Left ventricle myocardium inferior (tissue), 1 donor: Measurements from ENCODE around the gene RABEP1. TPM values are rescaled to one million over a fixed set of nuclear protein-coding genes. Genes with fewer than 3 reads are reported as not detected.

Experiments used
- DNase-seq: peaks from one replicate; pipeline ENCODE4 v3.0.0-alpha.2; 2020
- H3K27ac ChIP-seq: fragments of 200-600 bp; replicated peaks from 2 replicates; pipeline ENCODE4 v1.8.0; 2021
- H3K27me3 ChIP-seq: fragments of 200-600 bp; 2 replicates; pipeline ENCODE4 v1.8.0; 2021; ENCODE audit warnings: low read depth
- H3K36me3 ChIP-seq: fragments of 200-600 bp; 2 replicates; pipeline ENCODE4 v1.8.0; 2021
- H3K4me1 ChIP-seq: fragments of 200-600 bp; 2 replicates; pipeline ENCODE4 v1.8.0; 2021
- H3K4me3 ChIP-seq: fragments of 200-600 bp; 2 replicates; pipeline ENCODE4 v1.8.0; 2021; ENCODE audit warnings: mild to moderate bottlenecking, moderate library complexity
- H3K9me3 ChIP-seq: fragments of 200-600 bp; replicated peaks from 2 replicates; pipeline ENCODE4 v1.8.0; 2021
- intact Hi-C: fragments of 100-400 bp; cut with micrococcal nuclease; formaldehyde crosslinking; loops from one replicate; pipeline ENCODE4 v1.11.0; 2022
- total RNA-seq: library from RNA; stranded (reverse); fragmentation: NEBNext Ultra II Directional; extraction: Animal tissue kit (Norgen Biotek cat#: 25700); gene quantifications from one replicate; pipeline ENCODE4 v1.2.1, GENCODE V29; 2021
- TF ChIP-seq, protein P1 (sequence below): fragments of 200-600 bp; IDR thresholded peaks from 2 replicates; pipeline ENCODE4 v1.8.0; 2021; ENCODE audit warnings: antibody characterized with exemption, mild to moderate bottlenecking, borderline replicate concordance
- donor health status: DM: no; HTN: yes; CAD: no; lungs with severe emphysema.

The RABEP1 gene
- total RNA-seq, 1 donor from 2014 or later, result 60.6 TPM

DNA sequence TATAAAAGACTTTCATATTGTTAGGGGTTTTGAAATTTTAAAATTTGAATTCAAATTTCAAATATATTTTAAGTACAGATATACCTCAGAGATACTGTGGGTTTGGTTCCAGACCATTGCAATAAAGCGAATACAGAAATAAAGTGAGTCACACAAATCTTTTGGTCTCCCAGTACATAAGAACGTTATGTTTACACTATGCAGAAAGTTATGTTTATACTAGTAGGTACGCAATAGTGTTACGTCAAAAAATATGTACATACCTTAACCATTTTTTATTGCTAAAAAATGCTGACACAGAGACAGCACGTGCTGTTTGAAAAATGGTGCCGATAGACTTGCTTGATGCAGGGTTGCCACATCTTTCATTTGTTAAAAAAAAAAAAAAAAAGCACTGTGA, 117.7 kb downstream of the RABEP1 start:
- no peaks in the 10 kb centered on the region for H3K4me1 ChIP-seq
- intact Hi-C loops, result no loop called here
- H3K4me3 ChIP-seq, result no peak overlapping the region
- no peak overlapping the region for H3K27ac ChIP-seq
- no peak for DNase-seq
- no peaks in the 10 kb centered on the region for H3K9me3 ChIP-seq
- H3K27me3 ChIP-seq, result no peaks in the 10 kb centered on the region
- TF ChIP-seq, protein P1, sequence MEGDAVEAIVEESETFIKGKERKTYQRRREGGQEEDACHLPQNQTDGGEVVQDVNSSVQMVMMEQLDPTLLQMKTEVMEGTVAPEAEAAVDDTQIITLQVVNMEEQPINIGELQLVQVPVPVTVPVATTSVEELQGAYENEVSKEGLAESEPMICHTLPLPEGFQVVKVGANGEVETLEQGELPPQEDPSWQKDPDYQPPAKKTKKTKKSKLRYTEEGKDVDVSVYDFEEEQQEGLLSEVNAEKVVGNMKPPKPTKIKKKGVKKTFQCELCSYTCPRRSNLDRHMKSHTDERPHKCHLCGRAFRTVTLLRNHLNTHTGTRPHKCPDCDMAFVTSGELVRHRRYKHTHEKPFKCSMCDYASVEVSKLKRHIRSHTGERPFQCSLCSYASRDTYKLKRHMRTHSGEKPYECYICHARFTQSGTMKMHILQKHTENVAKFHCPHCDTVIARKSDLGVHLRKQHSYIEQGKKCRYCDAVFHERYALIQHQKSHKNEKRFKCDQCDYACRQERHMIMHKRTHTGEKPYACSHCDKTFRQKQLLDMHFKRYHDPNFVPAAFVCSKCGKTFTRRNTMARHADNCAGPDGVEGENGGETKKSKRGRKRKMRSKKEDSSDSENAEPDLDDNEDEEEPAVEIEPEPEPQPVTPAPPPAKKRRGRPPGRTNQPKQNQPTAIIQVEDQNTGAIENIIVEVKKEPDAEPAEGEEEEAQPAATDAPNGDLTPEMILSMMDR, result no peak
- peaks cover 99% of the 10 kb centered on the region for H3K36me3 ChIP-seq

DNA sequence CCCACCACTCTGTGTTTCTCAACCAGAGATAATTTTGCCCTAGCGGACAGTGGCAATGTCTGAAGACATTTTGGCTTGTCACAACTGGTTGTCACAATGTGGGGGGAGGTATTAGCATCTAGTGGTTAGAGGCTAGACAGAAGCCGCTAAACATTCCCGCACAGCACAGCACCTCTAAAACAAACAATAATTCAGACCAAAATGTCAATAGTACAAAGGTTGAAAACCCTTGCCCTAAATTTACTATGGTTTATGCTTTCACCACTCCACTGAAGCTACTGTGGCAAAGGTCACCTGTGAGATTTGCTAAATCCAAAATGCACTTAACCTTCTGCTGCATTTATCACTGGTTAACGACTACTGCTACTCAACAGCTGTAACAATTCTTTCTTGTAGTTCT, 123.3 kb downstream of the RABEP1 start:
- intact Hi-C loops, result no loop called here

DNA sequence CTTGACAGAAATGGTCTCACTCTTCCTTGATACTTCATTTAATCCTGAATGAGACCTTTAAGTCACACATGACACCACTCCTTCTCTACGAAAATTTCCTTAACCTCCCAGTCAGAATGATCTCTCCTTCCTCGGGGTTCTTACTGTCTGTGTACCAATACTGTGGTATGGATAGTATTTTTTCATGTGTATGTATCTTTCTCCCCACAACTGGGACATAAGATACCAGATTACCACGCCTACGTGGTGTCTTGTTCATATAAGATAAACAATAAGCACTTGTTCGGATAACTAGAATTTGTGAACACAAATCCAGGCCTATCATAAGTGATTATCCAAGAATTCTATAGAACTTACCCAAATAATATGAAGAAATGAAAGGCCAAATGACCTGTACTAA, 126.1 kb downstream of the RABEP1 start:
- no peaks in the 10 kb centered on the region for H3K9me3 ChIP-seq
- H3K4me1 ChIP-seq, result no peaks in the 10 kb centered on the region
- TF ChIP-seq, protein P1, result no peak

More for the DNA sequence above, 123.3 kb downstream of the RABEP1 start:
- no peaks in the 10 kb centered on the region for H3K9me3 ChIP-seq
- no peak overlapping the region for H3K4me3 ChIP-seq
- H3K27me3 ChIP-seq, result no peaks in the 10 kb centered on the region
- TF ChIP-seq, protein P1, result no peak
- no peaks in the 10 kb centered on the region for H3K4me1 ChIP-seq
- H3K36me3 ChIP-seq, result peaks cover 99% of the 10 kb centered on the region
- DNase-seq, result no peak
- no peak overlapping the region for H3K27ac ChIP-seq

DNA sequence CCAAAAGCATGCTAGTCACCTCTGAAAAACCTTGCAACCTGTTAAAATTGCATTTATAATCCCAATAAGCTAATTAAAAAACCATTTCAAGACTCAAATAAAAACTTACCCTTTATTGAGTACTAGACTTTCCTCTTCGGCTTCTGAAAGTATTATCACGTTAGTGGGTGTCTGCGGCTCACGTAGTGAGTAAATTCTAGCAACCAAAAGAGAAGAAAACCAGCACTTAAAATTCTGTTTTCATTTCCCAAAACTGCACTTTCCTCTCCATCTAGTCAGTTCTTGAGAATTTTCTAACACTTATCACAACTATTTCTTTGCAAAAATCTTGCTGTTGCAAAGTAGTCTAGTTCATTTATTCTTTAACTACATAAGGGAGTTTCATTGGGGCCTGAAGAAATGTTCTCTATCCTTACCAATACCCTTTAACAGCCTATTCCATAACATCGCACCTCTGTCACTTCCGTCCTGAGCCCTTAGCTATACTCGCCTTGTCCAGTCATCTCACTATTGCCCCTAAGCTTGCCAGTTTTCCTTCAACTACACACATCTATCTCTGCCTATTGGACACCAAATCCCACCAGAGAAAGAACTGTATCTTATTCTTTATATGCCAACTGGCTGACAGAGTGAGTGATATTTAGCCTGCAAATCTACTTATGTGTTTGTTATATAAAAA, 128.6 kb downstream of the RABEP1 start:
- Histone ChIP-seq H3K36me3 (peaks cover 97% of the 10 kb centered on the region), H3K4me1 (no peaks in the 10 kb centered on the region), H3K9me3 (no peaks in the 10 kb centered on the region), H3K27me3 (no peaks in the 10 kb centered on the region), H3K27ac (no peak overlapping the region), H3K4me3 (no peak overlapping the region)
- intact Hi-C loops, result no loop called here
- TF ChIP-seq, protein P1, result no peak
- DNase-seq, result no peak

More for the DNA sequence above, 126.1 kb downstream of the RABEP1 start:
- intact Hi-C loops, result no loop called here
- H3K27ac ChIP-seq, result no peak overlapping the region
- H3K4me3 ChIP-seq, result no peak overlapping the region
- no peak for DNase-seq
- no peaks in the 10 kb centered on the region for H3K27me3 ChIP-seq
- peaks cover 97% of the 10 kb centered on the region for H3K36me3 ChIP-seq

DNA sequence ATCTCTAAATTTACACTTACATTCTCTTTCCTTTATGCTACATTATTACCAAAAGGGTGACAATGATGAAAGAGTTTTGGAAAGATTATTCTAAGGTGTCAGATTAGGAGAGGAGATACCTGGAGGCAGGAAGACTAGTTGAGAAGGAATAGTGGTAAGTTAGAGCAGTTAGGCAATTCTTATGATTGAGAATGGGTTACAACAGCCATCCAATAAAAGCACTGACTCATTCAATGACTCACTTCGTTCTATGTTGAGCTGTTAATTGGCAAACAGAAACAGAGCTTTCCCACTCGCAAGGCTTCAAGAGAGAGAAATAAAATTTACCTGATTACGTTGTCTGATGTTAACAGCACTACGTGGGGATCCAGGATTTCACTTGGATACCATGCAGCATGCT, 131.6 kb downstream of the RABEP1 start:
- TF ChIP-seq, protein P1, result no peak
- Histone ChIP-seq H3K36me3 (peaks cover 85% of the 10 kb centered on the region), H3K4me1 (peaks cover 26% of the 10 kb centered on the region), H3K9me3 (no peaks in the 10 kb centered on the region), H3K27ac (no peak overlapping the region), H3K4me3 (no peak overlapping the region), H3K27me3 (no peaks in the 10 kb centered on the region)
- intact Hi-C loops, result no loop called here
- DNase-seq, result no peak
